HG03159 (cell line): Measurements from ENCODE around the gene WDR64.

Source experiments
- ATAC-seq: cut with Tn5 transposase; IDR thresholded peaks from one replicate; pipeline ENCODE4 v1.9.1; 2021; ENCODE audit warnings: mild to moderate bottlenecking, moderate library complexity; ENCODE audit not compliant: unreplicated experiment

The WDR64 gene

GRCh38 chr1:241630899-241631298 lies 21.2 kb upstream of the WDR64 start:
- ATAC-seq: no peak

GRCh38 chr1:241631674-241632073 lies 20.4 kb upstream of the WDR64 start:
- ATAC-seq: no peak

GRCh38 chr1:241632987-241633386 lies 19.1 kb upstream of the WDR64 start:
- ATAC-seq: no peak

GRCh38 chr1:241635556-241636152 lies 16.4 kb upstream of the WDR64 start:
- ATAC-seq: no peak

- no peak for ATAC-seq
Measured at GRCh38 chr1:241636291-241636690, 15.8 kb upstream of the WDR64 start.

GRCh38 chr1:241637046-241637590 lies 15.0 kb upstream of the WDR64 start:
- no peak for ATAC-seq

- ATAC-seq: no peak
Measured at GRCh38 chr1:241637604-241638003, 14.5 kb upstream of the WDR64 start.

- no peak for ATAC-seq
Measured at GRCh38 chr1:241638099-241638682, 13.9 kb upstream of the WDR64 start.

GRCh38 chr1:241638909-241639622 lies 13.0 kb upstream of the WDR64 start:
- ATAC-seq: no peak

GRCh38 chr1:241639623-241640148 lies 12.4 kb upstream of the WDR64 start:
- peak; percentile 58 for ATAC-seq

GRCh38 chr1:241640149-241640866 lies 11.8 kb upstream of the WDR64 start, which contains the start of the genes CHML and OPN3:
Gene CHML, minus strand, starts transcription at chr1:241640369. Its CDS starts 4,603 bp downstream, at chr1:241635766.
Gene OPN3, minus strand, starts transcription at chr1:241640369. Its CDS starts 115 bp downstream, at chr1:241640254.
- peak; percentile 86 for ATAC-seq

- ATAC-seq: no peak
Measured at GRCh38 chr1:241640867-241641622, 11.0 kb upstream of the WDR64 start.

GRCh38 chr1:241641773-241642592 lies 10.1 kb upstream of the WDR64 start:
- ATAC-seq: no peak

GRCh38 chr1:241642593-241642944 lies 9.5 kb upstream of the WDR64 start:
- ATAC-seq: no peak

- ATAC-seq: no peak
Measured at GRCh38 chr1:241644259-241644658, 7.8 kb upstream of the WDR64 start.

GRCh38 chr1:241645199-241645598 lies 6.9 kb upstream of the WDR64 start:
- no peak for ATAC-seq

GRCh38 chr1:241646201-241646600 lies 5.9 kb upstream of the WDR64 start:
- no peak for ATAC-seq

GRCh38 chr1:241647658-241648057 lies 4.4 kb upstream of the WDR64 start:
- no peak for ATAC-seq

GRCh38 chr1:241648159-241648558 lies 3.9 kb upstream of the WDR64 start:
- ATAC-seq: no peak
